K562 (cell line): ENCODE data around the gene RNF167. TPM values are rescaled to one million over a fixed set of nuclear protein-coding genes. Genes with fewer than 3 reads are reported as not detected.

ENCODE experiments used
- CHD2 ChIP-seq: IDR thresholded peaks from 2 replicates; pipeline ENCODE4 v1.6.1; 2011; ENCODE audit warnings: low read depth, low read length
- E2F8 ChIP-seq: fragments of 450-650 bp; IDR thresholded peaks from 2 replicates; pipeline ENCODE4 v1.7.1; 2018; ENCODE audit warnings: mild to moderate bottlenecking, low read depth; ENCODE audit not compliant: partially characterized antibody
- FIP1L1 ChIP-seq: fragments of 200-400 bp; formaldehyde crosslinking; IDR thresholded peaks from 2 replicates; pipeline ENCODE4 v1.6.1; 2018; ENCODE audit warnings: mild to moderate bottlenecking, low read depth, low read length; ENCODE audit not compliant: poor library complexity, severe bottlenecking
- NCOA4 ChIP-seq: fragments of 450-650 bp; IDR thresholded peaks from 2 replicates; pipeline ENCODE4 v1.6.1; 2018; ENCODE audit warnings: mild to moderate bottlenecking; ENCODE audit not compliant: partially characterized antibody
- RREB1 ChIP-seq: fragments of 250-450 bp; sonication (Bioruptor Pico); IDR thresholded peaks from 2 replicates; pipeline ENCODE4 v1.4.0; 2020
- TEAD1 ChIP-seq, 2 experiments: fragments of 450-650 bp in 1 of 2; sonication (generic) in 1 of 2; formaldehyde crosslinking; IDR thresholded peaks; 2 replicates each; pipeline versions ENCODE4 v1.4.0 to v1.8.0; 2020 to 2022; ENCODE audit warnings: mild to moderate bottlenecking in 2 of 2, missing genetic modification reagents in 1 of 2
- ZBTB40 ChIP-seq, 2 experiments: fragments of 450-650 bp in 1 of 2; sonication (generic) in 1 of 2; formaldehyde crosslinking in 1 of 2; IDR thresholded peaks; 2 replicates each; pipeline versions ENCODE4 v1.7.1 to v1.9.0; 2016 to 2022; ENCODE audit warnings: inconsistent platforms in 1 of 2, mild to moderate bottlenecking in 1 of 2, missing genetic modification reagents in 1 of 2
- ZNF780A ChIP-seq: fragments of 250-450 bp; sonication (Bioruptor Pico); IDR thresholded peaks from 2 replicates; pipeline ENCODE4 v1.5.0; 2021; ENCODE audit warnings: mild to moderate bottlenecking
- polyA plus RNA-seq, 8 experiments: library from polyadenylated mRNA; depleted of rRNA in 4 of 8; stranded (reverse) in 5 of 8; unstranded in 3 of 8; fragments of >200 nt; fragmentation: Nextera tagmentation in 2 of 8; fragmentation: Illumina TruSeq in 1 of 8; extraction: Ambion mirVana in 2 of 8; extraction: Trizol in 1 of 8; gene quantifications; 2 replicates each; pipeline versions ENCODE4 v1.2.1 to v1.2.3, GENCODE V29; 2011 to 2014; ENCODE audit warnings: inconsistent platforms in 1 of 8, missing spikeins in 1 of 8
- total RNA-seq, 7 experiments: library from RNA; depleted of rRNA in 6 of 7; stranded (reverse); fragments of >200 nt in 6 of 7; fragmentation: Illumina TruSeq in 2 of 7; extraction: Trizol in 2 of 7; gene quantifications; 2 replicates each; pipeline versions ENCODE4 v1.2.1 to v1.2.3, GENCODE V29; 2011 to 2021; ENCODE audit warnings: low replicate concordance in 1 of 7

Gene RNF167
- total and polyA plus RNA-seq, 9 of the 15 experiments (the other 6 are each of a cell fraction or from before 2014, with no cell fraction given), result 16.5 to 143 (median 45.5) TPM

DNA sequence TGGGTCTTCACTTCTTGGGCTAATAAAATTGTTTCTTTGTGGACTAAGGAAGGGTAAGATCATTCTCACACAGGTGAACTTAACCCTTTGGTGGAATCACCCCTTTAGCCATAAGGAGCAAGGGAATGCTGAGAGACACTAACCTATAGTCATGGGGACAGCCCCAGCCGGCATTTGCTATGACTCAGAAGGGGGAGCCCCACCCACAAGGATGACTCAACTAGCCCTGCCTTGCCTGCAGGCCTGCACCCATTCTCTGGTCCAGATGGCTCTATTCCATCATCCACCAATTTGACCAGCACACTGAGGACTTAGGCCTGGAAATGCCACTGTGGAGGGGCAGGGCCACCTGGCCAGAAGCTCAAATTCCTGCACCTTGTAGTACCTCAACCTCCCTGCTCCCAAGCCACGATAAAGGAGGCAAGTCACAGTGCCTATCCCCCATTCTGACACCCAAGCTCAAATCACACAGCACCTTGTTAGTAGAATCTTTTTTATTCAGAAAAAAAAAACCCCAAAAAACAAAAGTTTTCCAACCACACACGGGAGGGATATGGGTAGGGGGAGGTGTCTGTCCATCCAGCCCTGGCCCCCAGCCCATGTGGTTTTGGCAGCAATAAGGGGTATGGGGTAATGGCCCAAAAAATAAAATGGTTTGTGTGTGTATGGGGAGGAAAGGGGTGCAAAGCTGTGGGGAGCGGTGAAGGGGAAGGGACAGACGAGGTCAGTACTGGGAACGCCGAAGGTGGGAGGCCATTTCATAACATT, 5.3 kb downstream of the RNF167 start (continued):
- TF ChIP-seq ZBTB40 (IDR thresholded peaks at IDR 0.05) (no peak), ZBTB40 (CRISPR knock-in tag; IDR thresholded peaks at IDR 0.05) (no peak), TEAD1 (CRISPR knock-in tag; IDR thresholded peaks at IDR 0.05) (no peak), CHD2 (no peak), ZNF780A (CRISPR knock-in tag) (no peak), FIP1L1 (no peak), E2F8 (no peak), RREB1 (CRISPR knock-in tag) (no peak), NCOA4 (no peak)
